K562 (cell line): ENCODE data around the gene TRIM27. TPM values are rescaled to one million over a fixed set of nuclear protein-coding genes. Genes with fewer than 3 reads are reported as not detected.

Source experiments
- ARID1B ChIP-seq: fragments of 450-650 bp; IDR thresholded peaks from 2 replicates; pipeline ENCODE4 v1.6.1; 2016; ENCODE audit warnings: antibody characterized with exemption, mild to moderate bottlenecking, inconsistent platforms
- CSDE1 ChIP-seq, 2 experiments: fragments of 450-650 bp; IDR thresholded peaks; 2 replicates each; pipeline ENCODE4 v1.6.1; 2016; ENCODE audit warnings: mild to moderate bottlenecking in 1 of 2
- CXXC5 ChIP-seq: fragments of 250-450 bp; sonication (Bioruptor Pico); IDR thresholded peaks from 2 replicates; pipeline ENCODE4 v1.8.0; 2022; ENCODE audit warnings: inconsistent platforms, mild to moderate bottlenecking, moderate library complexity
- ELF1 ChIP-seq: fragments of 200-800 bp; sonication (Bioruptor generic); IDR thresholded peaks from 2 replicates; pipeline ENCODE4 v1.6.1; 2016; ENCODE audit warnings: missing genetic modification characterization, missing compliant biosample characterization
- ESRRA ChIP-seq: fragments of 450-650 bp; IDR thresholded peaks from 2 replicates; pipeline ENCODE4 v1.6.1; 2014; ENCODE audit warnings: low read depth, mild to moderate bottlenecking, moderate library complexity, borderline replicate concordance
- KLF6 ChIP-seq: fragments of 250-450 bp; sonication (Bioruptor Pico); IDR thresholded peaks from 2 replicates; pipeline ENCODE4 v1.4.0; 2020; ENCODE audit warnings: mild to moderate bottlenecking, moderate library complexity, borderline replicate concordance
- LCOR ChIP-seq: sonication (generic); formaldehyde crosslinking; IDR thresholded peaks from 2 replicates; pipeline ENCODE4 v1.8.0; 2022; ENCODE audit warnings: mild to moderate bottlenecking, missing genetic modification reagents
- NR2C1 ChIP-seq, 2 experiments: fragments of 450-650 bp; IDR thresholded peaks; 2 replicates each; pipeline ENCODE4 v1.6.1; 2017; ENCODE audit warnings: mild to moderate bottlenecking in 2 of 2, antibody characterized with exemption in 1 of 2, inconsistent platforms in 1 of 2, missing compliant biosample characterization in 1 of 2, missing genetic modification characterization in 1 of 2
- NRF1 ChIP-seq, 2 experiments: fragments of 450-650 bp; IDR thresholded peaks in 1 of 2; conservative IDR thresholded peaks in 1 of 2; 2 replicates each; pipeline ENCODE4 v1.6.1; 2014; ENCODE audit warnings: mild to moderate bottlenecking in 2 of 2
- PHB2 ChIP-seq: fragments of 450-650 bp; IDR thresholded peaks from 2 replicates; pipeline ENCODE4 v1.6.1; 2017; ENCODE audit warnings: low read depth
- POLR2A ChIP-seq: fragments of 450-650 bp; conservative IDR thresholded peaks from 2 replicates; pipeline ENCODE4 v1.6.1; 2016
- RAD51 ChIP-seq: fragments of 450-650 bp; IDR thresholded peaks from 2 replicates; pipeline ENCODE4 v1.7.1; 2016; ENCODE audit warnings: low read depth, mild to moderate bottlenecking, borderline replicate concordance
- SAFB2 ChIP-seq: fragments of 200-400 bp; formaldehyde crosslinking; IDR thresholded peaks from 2 replicates; pipeline ENCODE4 v1.6.1; 2018; ENCODE audit warnings: borderline replicate concordance, low read length, low read depth, moderate library complexity; ENCODE audit not compliant: severe bottlenecking
- SMARCA4 ChIP-seq: fragments of 450-650 bp; IDR thresholded peaks from 2 replicates; pipeline ENCODE4 v1.6.1; 2016
- TAL1 ChIP-seq: fragments of 450-650 bp; IDR thresholded peaks from 2 replicates; pipeline ENCODE4 v1.6.1; 2016; ENCODE audit warnings: mild to moderate bottlenecking
- ZNF212 ChIP-seq: fragments of 450-650 bp; formaldehyde crosslinking; IDR thresholded peaks from 2 replicates; pipeline ENCODE4 v1.4.0; 2020; ENCODE audit warnings: mild to moderate bottlenecking
- ZNF384 ChIP-seq: IDR thresholded peaks from 2 replicates; pipeline ENCODE4 v1.6.1; 2012; ENCODE audit warnings: low read depth, low read length, improper control_type of control experiment
- ZNF408 ChIP-seq: fragments of 250-450 bp; sonication (Bioruptor Pico); IDR thresholded peaks from 2 replicates; pipeline ENCODE4 v1.4.0; 2020; ENCODE audit warnings: low read depth, mild to moderate bottlenecking, moderate library complexity
- ZNF764 ChIP-seq: fragments of 250-450 bp; sonication (Bioruptor Pico); IDR thresholded peaks from 2 replicates; pipeline ENCODE4 v1.4.0; 2020; ENCODE audit warnings: low read depth, mild to moderate bottlenecking, moderate library complexity
- polyA plus RNA-seq, 8 experiments: library from polyadenylated mRNA; depleted of rRNA in 4 of 8; stranded (reverse) in 5 of 8; unstranded in 3 of 8; fragments of >200 nt; fragmentation: Nextera tagmentation in 2 of 8; fragmentation: Illumina TruSeq in 1 of 8; extraction: Ambion mirVana in 2 of 8; extraction: Trizol in 1 of 8; gene quantifications; 2 replicates each; pipeline versions ENCODE4 v1.2.1 to v1.2.3, GENCODE V29; 2011 to 2014; ENCODE audit warnings: inconsistent platforms in 1 of 8, missing spikeins in 1 of 8
- total RNA-seq, 7 experiments: library from RNA; depleted of rRNA in 6 of 7; stranded (reverse); fragments of >200 nt in 6 of 7; fragmentation: Illumina TruSeq in 2 of 7; extraction: Trizol in 2 of 7; gene quantifications; 2 replicates each; pipeline versions ENCODE4 v1.2.1 to v1.2.3, GENCODE V29; 2011 to 2021; ENCODE audit warnings: low replicate concordance in 1 of 7
- TF ChIP-seq, protein P1 (sequence below), 2 experiments: fragments of 450-650 bp; IDR thresholded peaks; 2 replicates each; pipeline ENCODE4 v1.6.1; 2016
- TF ChIP-seq, protein P2 (sequence below): fragments of 200-800 bp; sonication (Bioruptor generic); IDR thresholded peaks from 2 replicates; pipeline ENCODE4 v1.6.1; 2017; ENCODE audit warnings: missing genetic modification characterization, missing compliant biosample characterization
- TF ChIP-seq, protein P3 (sequence below): fragments of 450-650 bp; formaldehyde crosslinking; IDR thresholded peaks from 2 replicates; pipeline ENCODE4 v1.4.0; 2022; ENCODE audit warnings: missing genetic modification characterization
- TF ChIP-seq, protein P4 (sequence below): fragments of 250-450 bp; sonication (Bioruptor Pico); IDR thresholded peaks from 2 replicates; pipeline ENCODE4 v1.4.0; 2020; ENCODE audit warnings: mild to moderate bottlenecking, moderate library complexity, borderline replicate concordance

Gene TRIM27
- total and polyA plus RNA-seq, 9 of the 15 experiments (the other 6 are each of a cell fraction or from before 2014, with no cell fraction given): 37.7 to 235 (median 122) TPM

DNA sequence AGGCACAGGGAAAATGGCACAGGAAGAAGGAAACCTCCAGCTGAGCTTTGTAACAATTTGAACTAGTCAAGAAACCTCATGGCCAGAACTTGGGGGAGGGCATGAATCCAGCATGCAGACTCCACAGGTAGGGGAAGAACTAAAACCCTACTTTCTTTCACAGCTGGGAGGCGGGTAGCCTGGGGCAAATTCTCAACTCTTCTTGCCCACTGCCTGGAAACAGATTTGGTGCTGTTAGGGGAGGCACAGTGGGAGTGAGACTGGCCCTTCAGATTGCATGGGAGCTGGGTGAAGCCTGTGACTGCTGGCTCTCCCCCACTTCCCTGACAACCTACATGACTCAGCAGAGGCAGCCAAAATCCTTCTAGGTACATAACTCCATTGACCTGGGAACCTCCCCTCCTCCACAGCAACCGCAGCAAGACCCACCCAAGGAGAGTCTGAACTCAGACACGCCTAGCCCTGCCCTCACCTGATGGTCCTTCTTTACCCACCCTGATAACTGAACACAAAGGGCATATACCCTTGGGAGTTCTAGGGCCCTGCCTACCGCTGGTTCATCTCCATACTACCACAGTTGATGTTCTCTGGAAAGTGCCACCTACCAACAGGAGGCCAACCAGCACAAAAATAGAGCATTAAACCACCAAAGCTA is 37.2 kb upstream of the TRIM27 start (continued):
- TF ChIP-seq, protein P1, sequence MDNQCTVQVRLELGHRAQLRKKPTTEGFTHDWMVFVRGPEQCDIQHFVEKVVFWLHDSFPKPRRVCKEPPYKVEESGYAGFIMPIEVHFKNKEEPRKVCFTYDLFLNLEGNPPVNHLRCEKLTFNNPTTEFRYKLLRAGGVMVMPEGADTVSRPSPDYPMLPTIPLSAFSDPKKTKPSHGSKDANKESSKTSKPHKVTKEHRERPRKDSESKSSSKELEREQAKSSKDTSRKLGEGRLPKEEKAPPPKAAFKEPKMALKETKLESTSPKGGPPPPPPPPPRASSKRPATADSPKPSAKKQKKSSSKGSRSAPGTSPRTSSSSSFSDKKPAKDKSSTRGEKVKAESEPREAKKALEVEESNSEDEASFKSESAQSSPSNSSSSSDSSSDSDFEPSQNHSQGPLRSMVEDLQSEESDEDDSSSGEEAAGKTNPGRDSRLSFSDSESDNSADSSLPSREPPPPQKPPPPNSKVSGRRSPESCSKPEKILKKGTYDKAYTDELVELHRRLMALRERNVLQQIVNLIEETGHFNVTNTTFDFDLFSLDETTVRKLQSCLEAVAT (IDR thresholded peaks at IDR 0.05): peak; percentile 30 to 84; a peak in 2 of 4 replicates
- TF ChIP-seq POLR2A (peak; percentile 69), CSDE1 (IDR thresholded peaks at IDR 0.05) (no peak), KLF6 (CRISPR knock-in tag) (no peak), ESRRA (peak; percentile 76; the same call in 1 of the 2 replicates), ARID1B (peak; percentile 87), ZNF408 (CRISPR knock-in tag) (no peak), LCOR (0 out of 2 replicates have a peak, but pooled peaks have one; percentile 47), SMARCA4 (peak; percentile 87), TAL1 (0 out of 2 replicates have a peak, but pooled peaks have one; percentile 31), ZNF384 (no peak), NRF1 (conservative IDR thresholded peaks at IDR 0.05 in 1 of 2, IDR thresholded peaks at IDR 0.05 in 1 of 2) (no peak), ZNF764 (CRISPR knock-in tag) (no peak), PHB2 (no peak), NR2C1 (IDR thresholded peaks at IDR 0.05) (no peak), NR2C1 (tag; IDR thresholded peaks at IDR 0.05) (peak; percentile 47), CXXC5 (peak; percentile 56; the same call in 1 of the 2 replicates), ZNF212 (no peak), SAFB2 (no peak), ELF1 (tag) (no peak), RAD51 (no peak)
- TF ChIP-seq, protein P2, sequence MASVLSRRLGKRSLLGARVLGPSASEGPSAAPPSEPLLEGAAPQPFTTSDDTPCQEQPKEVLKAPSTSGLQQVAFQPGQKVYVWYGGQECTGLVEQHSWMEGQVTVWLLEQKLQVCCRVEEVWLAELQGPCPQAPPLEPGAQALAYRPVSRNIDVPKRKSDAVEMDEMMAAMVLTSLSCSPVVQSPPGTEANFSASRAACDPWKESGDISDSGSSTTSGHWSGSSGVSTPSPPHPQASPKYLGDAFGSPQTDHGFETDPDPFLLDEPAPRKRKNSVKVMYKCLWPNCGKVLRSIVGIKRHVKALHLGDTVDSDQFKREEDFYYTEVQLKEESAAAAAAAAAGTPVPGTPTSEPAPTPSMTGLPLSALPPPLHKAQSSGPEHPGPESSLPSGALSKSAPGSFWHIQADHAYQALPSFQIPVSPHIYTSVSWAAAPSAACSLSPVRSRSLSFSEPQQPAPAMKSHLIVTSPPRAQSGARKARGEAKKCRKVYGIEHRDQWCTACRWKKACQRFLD (CRISPR knock-in tag): no peak; the same call in 1 of the 2 replicates
- TF ChIP-seq, protein P3, sequence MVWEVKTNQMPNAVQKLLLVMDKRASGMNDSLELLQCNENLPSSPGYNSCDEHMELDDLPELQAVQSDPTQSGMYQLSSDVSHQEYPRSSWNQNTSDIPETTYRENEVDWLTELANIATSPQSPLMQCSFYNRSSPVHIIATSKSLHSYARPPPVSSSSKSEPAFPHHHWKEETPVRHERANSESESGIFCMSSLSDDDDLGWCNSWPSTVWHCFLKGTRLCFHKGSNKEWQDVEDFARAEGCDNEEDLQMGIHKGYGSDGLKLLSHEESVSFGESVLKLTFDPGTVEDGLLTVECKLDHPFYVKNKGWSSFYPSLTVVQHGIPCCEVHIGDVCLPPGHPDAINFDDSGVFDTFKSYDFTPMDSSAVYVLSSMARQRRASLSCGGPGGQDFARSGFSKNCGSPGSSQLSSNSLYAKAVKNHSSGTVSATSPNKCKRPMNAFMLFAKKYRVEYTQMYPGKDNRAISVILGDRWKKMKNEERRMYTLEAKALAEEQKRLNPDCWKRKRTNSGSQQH (CRISPR knock-in tag): no peak
- TF ChIP-seq, protein P4, sequence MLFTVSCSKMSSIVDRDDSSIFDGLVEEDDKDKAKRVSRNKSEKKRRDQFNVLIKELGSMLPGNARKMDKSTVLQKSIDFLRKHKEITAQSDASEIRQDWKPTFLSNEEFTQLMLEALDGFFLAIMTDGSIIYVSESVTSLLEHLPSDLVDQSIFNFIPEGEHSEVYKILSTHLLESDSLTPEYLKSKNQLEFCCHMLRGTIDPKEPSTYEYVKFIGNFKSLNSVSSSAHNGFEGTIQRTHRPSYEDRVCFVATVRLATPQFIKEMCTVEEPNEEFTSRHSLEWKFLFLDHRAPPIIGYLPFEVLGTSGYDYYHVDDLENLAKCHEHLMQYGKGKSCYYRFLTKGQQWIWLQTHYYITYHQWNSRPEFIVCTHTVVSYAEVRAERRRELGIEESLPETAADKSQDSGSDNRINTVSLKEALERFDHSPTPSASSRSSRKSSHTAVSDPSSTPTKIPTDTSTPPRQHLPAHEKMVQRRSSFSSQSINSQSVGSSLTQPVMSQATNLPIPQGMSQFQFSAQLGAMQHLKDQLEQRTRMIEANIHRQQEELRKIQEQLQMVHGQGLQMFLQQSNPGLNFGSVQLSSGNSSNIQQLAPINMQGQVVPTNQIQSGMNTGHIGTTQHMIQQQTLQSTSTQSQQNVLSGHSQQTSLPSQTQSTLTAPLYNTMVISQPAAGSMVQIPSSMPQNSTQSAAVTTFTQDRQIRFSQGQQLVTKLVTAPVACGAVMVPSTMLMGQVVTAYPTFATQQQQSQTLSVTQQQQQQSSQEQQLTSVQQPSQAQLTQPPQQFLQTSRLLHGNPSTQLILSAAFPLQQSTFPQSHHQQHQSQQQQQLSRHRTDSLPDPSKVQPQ (CRISPR knock-in tag): no peak
